Transverse colon (tissue), 4 donors: ENCODE data around the gene NIT1. TPM values are rescaled to one million over a fixed set of nuclear protein-coding genes. Genes with fewer than 3 reads are reported as not detected.

ENCODE experiments used
- DNase-seq: peaks from one replicate; pipeline ENCODE4 v3.0.0-alpha.2; 2019
- H3K27ac ChIP-seq, 4 donors: fragments of 200-600 bp; sonication (generic); 2 replicates each; pipeline ENCODE4 v1.5.1; 2016 to 2018; ENCODE audit warnings: inconsistent platforms in 4 of 4
- H3K27me3 ChIP-seq: fragments of 200-600 bp; sonication (generic); 2 replicates; pipeline ENCODE4 v1.5.1; 2017; ENCODE audit warnings: inconsistent platforms
- H3K36me3 ChIP-seq, 4 donors: fragments of 200-600 bp; sonication (generic); 2 replicates each; pipeline ENCODE4 v1.5.1; 2017 to 2019; ENCODE audit warnings: inconsistent platforms in 4 of 4
- H3K4me1 ChIP-seq, 4 donors: fragments of 200-600 bp; sonication (generic); 2 replicates each; pipeline ENCODE4 v1.5.1; 2017 to 2020; ENCODE audit warnings: inconsistent platforms in 4 of 4
- H3K4me3 ChIP-seq, 4 donors: fragments of 200-600 bp; sonication (generic); 1 replicate in 1 of 4; 2 replicates in 3 of 4; pipeline versions ENCODE4 v1.5.1 to v1.6.1; 2017 to 2019; ENCODE audit warnings: inconsistent platforms in 4 of 4
- H3K9me3 ChIP-seq, 2 donors: fragments of 200-600 bp; sonication (generic); 2 replicates each; pipeline ENCODE4 v1.5.1; 2017 to 2019; ENCODE audit warnings: inconsistent platforms in 2 of 2
- CTCF ChIP-seq, 5 experiments: fragments of 200-600 bp in 3 of 5; fragments of 450-650 bp in 2 of 5; sonication (generic) in 3 of 5; IDR thresholded peaks; 1 replicate in 2 of 5; 2 replicates in 3 of 5; pipeline ENCODE4 v1.5.1; 2016 to 2017; ENCODE audit warnings: antibody characterized with exemption in 5 of 5, inconsistent platforms in 3 of 5, mild to moderate bottlenecking in 2 of 5, moderate library complexity in 1 of 5
- EP300 ChIP-seq: sonication (generic); formaldehyde crosslinking; IDR thresholded peaks from one replicate; pipeline ENCODE4 v1.6.1; 2017; ENCODE audit warnings: antibody characterized with exemption, low read depth
- POLR2A ChIP-seq: fragments of 450-650 bp; IDR thresholded peaks from one replicate; pipeline ENCODE4 v1.6.1; 2016; ENCODE audit warnings: antibody characterized with exemption, mild to moderate bottlenecking, moderate library complexity
- POLR2AphosphoS5 ChIP-seq, 3 donors: sonication (generic); formaldehyde crosslinking; IDR thresholded peaks; one replicate each; pipeline ENCODE4 v1.6.1; 2016; ENCODE audit warnings: antibody characterized with exemption in 3 of 3
- WGBS, 2 donors: methylation state at CpG; one replicate each; pipeline ENCODE4 v1.1.5; 2018; ENCODE audit warnings: low coverage in 1 of 2; 5-methylcytosine and 5-hydroxymethylcytosine counted together
- in situ Hi-C, 4 donors: fragments of 200-750 bp; cut with MboI; loops; one replicate each; pipeline versions ENCODE4 v1.15.0 to v1.15.1; 2017; ENCODE audit warnings: low sequenced_read_pairs in 3 of 4, low pct_ligation_motif_present in 1 of 4, low pct_unique_long_range_greater_than_20kb in 1 of 4
- intact Hi-C: fragments of 100-400 bp; cut with DNase I; formaldehyde crosslinking; loops from one replicate; pipeline ENCODE4 v1.15.1; 2023; ENCODE audit warnings: low total_unique reads
- total RNA-seq, 4 donors: library from RNA; depleted of rRNA; stranded (reverse); fragments of >200 nt; gene quantifications; one replicate each; pipeline ENCODE4 v1.1.0, GENCODE V29; 2016

The NIT1 gene
- total RNA-seq, 4 donors from 2014 or later, result 45.6 to 83.0 (median 75.4) TPM

GRCh38 chr1:161090617-161091016 is 27.3 kb upstream of the NIT1 start:
- DNase-seq, result no peak
- Histone ChIP-seq H3K27me3 (no peaks in the 10 kb centered on the region), H3K4me1 (peaks cover 0 to 18% (median 12%) of the 10 kb centered on the region in 4 donors), H3K27ac (no peak overlapping the region), H3K9me3 (no peaks in the 10 kb centered on the region), H3K4me3 (no peak overlapping the region), H3K36me3 (no peaks in the 10 kb centered on the region)
- in situ Hi-C loops (loop anchor here in 2 of 4 donors (5.0 to 25.0 kb wide), 3 partner anchors 93 to 253 kb away; no protein-coding TSS in a partner anchor), intact Hi-C loops (no loop called here)
- WGBS, 2 donors, result 77 to 87% methylated on average over 3 of the region's 3 CpGs
- TF ChIP-seq CTCF (IDR thresholded peaks at IDR 0.05) (no peak), EP300 (no peak), POLR2A (no peak), POLR2AphosphoS5 (IDR thresholded peaks at IDR 0.05) (no peak)

GRCh38 chr1:161091093-161091492 is 26.8 kb upstream of the NIT1 start:
- Histone ChIP-seq H3K4me3 (no peak overlapping the region), H3K9me3 (no peaks in the 10 kb centered on the region), H3K36me3 (no peaks in the 10 kb centered on the region), H3K27ac (no peak overlapping the region), H3K4me1 (peaks cover 0 to 15% (median 10%) of the 10 kb centered on the region in 4 donors), H3K27me3 (no peaks in the 10 kb centered on the region)
- TF ChIP-seq POLR2A (no peak), EP300 (no peak), POLR2AphosphoS5 (IDR thresholded peaks at IDR 0.05) (no peak), CTCF (IDR thresholded peaks at IDR 0.05) (no peak)
- intact Hi-C loops (no loop called here), in situ Hi-C loops (loop anchor here in 2 of 4 donors (5.0 to 25.0 kb wide), 3 partner anchors 94 to 254 kb away; no protein-coding TSS in a partner anchor)
- 87 to 100% methylated on average over 2 to 5 of the region's 5 CpGs for WGBS, 2 donors
- DNase-seq, result no peak

GRCh38 chr1:161091796-161092507 is 26.0 kb upstream of the NIT1 start:
- Histone ChIP-seq H3K9me3 (no peaks in the 10 kb centered on the region), H3K4me1 (peaks cover 0 to 21% (median 6%) of the 10 kb centered on the region in 4 donors), H3K36me3 (no peaks in the 10 kb centered on the region), H3K4me3 (no peak overlapping the region), H3K27ac (no peak overlapping the region), H3K27me3 (no peaks in the 10 kb centered on the region)
- WGBS, 2 donors, result 94 to 100% methylated on average over 5 to 7 of the region's 7 CpGs
- in situ Hi-C loops (loop anchor here in 2 of 4 donors (5.0 to 25.0 kb wide), 3 partner anchors 95 to 255 kb away; no protein-coding TSS in a partner anchor), intact Hi-C loops (no loop called here)
- no peak for DNase-seq
- TF ChIP-seq CTCF (IDR thresholded peaks at IDR 0.05) (no peak), POLR2AphosphoS5 (IDR thresholded peaks at IDR 0.05) (no peak), EP300 (no peak), POLR2A (no peak)

- no peak overlapping the region for H3K4me3 ChIP-seq
- TF ChIP-seq CTCF (IDR thresholded peaks at IDR 0.05) (no peak), POLR2AphosphoS5 (IDR thresholded peaks at IDR 0.05) (no peak), POLR2A (no peak), EP300 (no peak)
- in situ Hi-C loops, result loop anchor here in 2 of 4 donors (5.0 to 25.0 kb wide), 3 partner anchors 95 to 255 kb away; no protein-coding TSS in a partner anchor
- no peak overlapping the region for H3K27ac ChIP-seq
- no peaks in the 10 kb centered on the region for H3K27me3 ChIP-seq
- H3K4me1 ChIP-seq, result peaks cover 4 to 26% (median 11%) of the 10 kb centered on the region in 4 donors
- no peaks in the 10 kb centered on the region for H3K9me3 ChIP-seq
- H3K36me3 ChIP-seq, result no peaks in the 10 kb centered on the region
- WGBS, 2 donors, result 80% methylated on average over 3 of the region's 3 CpGs; no CpG with 5 or more reads in 1 of the 2 donors
- intact Hi-C loops, result no loop called here
- no peak for DNase-seq
Measured at GRCh38 chr1:161092621-161093028, 25.3 kb upstream of the NIT1 start.
